PFSK-1 (cell line): ENCODE results near the gene RAI2.

Experiments
- POLR2AphosphoS5 ChIP-seq: IDR thresholded peaks from 2 replicates; pipeline ENCODE4 v1.6.1; 2012; ENCODE audit warnings: low read depth, mild to moderate bottlenecking, control low read depth, low read length, moderate library complexity
- REST ChIP-seq, 2 experiments: IDR thresholded peaks; 2 replicates each; pipeline versions ENCODE4 v1.6.1 to v1.8.0; 2011 to 2012; ENCODE audit warnings: low read depth in 2 of 2, low read length in 2 of 2, control low read depth in 1 of 2, inconsistent platforms in 1 of 2, mild to moderate bottlenecking in 1 of 2, moderate library complexity in 1 of 2; ENCODE audit not compliant: insufficient read depth in 1 of 2

GRCh38 chrX:17854531-17854930, 6.6 kb downstream of the RAI2 start:
- no peak for TF ChIP-seq REST (IDR thresholded peaks at IDR 0.05; ENCODE audit: insufficient read depth in 1 of 2, low read depth in 2 of 2, low read length in 2 of 2)
- no peak for TF ChIP-seq POLR2AphosphoS5
